NCI-H2227 treated with DMSO at 0.1 percent for 48 hours (cell line): Measurements from ENCODE around the gene FLT1.

Experiments
- DNase-seq: peaks from one replicate; lab custom pipeline; 2025; lab: John Stamatoyannopoulos, UW

Gene FLT1, protein sequence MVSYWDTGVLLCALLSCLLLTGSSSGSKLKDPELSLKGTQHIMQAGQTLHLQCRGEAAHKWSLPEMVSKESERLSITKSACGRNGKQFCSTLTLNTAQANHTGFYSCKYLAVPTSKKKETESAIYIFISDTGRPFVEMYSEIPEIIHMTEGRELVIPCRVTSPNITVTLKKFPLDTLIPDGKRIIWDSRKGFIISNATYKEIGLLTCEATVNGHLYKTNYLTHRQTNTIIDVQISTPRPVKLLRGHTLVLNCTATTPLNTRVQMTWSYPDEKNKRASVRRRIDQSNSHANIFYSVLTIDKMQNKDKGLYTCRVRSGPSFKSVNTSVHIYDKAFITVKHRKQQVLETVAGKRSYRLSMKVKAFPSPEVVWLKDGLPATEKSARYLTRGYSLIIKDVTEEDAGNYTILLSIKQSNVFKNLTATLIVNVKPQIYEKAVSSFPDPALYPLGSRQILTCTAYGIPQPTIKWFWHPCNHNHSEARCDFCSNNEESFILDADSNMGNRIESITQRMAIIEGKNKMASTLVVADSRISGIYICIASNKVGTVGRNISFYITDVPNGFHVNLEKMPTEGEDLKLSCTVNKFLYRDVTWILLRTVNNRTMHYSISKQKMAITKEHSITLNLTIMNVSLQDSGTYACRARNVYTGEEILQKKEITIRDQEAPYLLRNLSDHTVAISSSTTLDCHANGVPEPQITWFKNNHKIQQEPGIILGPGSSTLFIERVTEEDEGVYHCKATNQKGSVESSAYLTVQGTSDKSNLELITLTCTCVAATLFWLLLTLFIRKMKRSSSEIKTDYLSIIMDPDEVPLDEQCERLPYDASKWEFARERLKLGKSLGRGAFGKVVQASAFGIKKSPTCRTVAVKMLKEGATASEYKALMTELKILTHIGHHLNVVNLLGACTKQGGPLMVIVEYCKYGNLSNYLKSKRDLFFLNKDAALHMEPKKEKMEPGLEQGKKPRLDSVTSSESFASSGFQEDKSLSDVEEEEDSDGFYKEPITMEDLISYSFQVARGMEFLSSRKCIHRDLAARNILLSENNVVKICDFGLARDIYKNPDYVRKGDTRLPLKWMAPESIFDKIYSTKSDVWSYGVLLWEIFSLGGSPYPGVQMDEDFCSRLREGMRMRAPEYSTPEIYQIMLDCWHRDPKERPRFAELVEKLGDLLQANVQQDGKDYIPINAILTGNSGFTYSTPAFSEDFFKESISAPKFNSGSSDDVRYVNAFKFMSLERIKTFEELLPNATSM (N-terminal part only)

DNA sequence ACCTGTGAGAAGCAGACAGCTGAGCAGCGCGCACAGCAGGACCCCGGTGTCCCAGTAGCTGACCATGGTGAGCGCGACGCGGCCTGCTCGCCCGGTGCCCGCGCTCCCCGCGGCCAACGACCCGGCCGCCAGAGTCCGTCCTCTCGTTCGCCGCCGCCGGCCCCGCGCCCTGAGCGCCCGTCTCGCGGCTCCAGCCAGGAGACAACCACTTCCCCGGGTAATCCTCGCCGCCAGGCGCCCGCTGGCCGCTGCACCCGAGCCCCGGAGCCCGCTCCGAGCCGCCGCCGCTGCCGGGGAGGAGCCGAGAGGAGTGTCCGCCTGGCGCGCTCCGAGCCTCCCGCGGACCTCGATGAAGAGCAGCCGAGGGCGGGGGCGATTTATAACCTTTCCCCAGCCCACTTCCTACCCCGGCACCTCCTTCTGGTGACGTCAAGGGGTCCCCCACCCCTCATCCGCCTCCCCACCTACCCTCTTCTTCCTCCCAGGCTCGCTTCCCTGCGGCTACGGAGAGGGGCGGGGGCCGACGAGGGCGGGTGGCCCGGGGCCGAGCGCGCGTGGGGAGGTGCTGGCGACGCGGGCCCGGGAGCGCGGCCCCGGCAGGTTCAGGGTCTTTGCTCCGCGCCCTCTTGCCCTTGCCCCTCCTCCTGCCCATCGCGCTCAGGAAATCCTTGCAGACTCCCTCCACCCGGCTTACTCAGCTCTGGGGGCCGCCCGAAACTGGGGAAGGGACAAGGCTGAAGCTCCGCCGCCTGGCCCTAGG is at the start of gene FLT1:
Gene FLT1 (minus strand): TSS at position 351 of the 760 bp plus-strand sequence. CDS start 285 bp downstream, at position 66.
- DNase-seq = no peak

DNA sequence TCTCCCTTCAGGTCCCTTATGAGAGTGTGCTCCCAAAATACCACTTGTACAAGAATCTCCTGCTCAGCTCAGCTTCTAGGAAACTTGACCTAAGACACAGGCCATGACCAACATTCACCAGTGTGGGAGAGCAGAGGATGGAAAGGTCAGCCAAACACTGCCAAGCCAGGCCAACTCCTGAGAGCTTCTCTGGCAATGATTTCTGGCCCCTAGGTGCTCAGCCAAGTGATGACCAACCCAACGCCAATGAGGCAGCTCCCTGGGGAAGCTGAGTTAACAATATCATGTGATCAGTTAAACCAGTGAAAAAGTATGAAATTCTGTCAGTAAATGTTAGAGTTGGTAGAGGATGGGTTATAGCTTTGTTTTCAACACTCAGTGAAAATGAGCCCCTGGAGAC is 49.1 kb upstream of the FLT1 start:
- DNase-seq = no peak

DNA sequence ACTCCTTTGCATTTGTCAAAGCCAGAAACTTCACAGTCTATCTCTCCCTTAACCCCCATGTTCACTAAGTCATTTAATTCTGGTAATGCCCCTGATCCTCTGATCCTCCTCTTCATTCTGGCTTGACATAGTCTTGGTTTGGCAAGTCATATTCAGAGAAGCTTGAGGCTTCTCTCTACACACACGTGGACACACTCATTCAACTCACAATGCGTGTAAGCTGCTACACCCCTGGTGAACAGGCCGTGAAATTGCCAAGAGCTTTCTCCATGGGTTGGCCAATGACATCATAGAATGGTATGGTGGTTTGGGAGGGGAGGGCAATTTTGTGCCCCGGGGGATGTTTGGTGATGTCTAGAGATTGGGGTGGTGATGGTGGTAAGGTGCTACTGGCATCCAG is 47.9 kb upstream of the FLT1 start:
- no peak for DNase-seq

DNA sequence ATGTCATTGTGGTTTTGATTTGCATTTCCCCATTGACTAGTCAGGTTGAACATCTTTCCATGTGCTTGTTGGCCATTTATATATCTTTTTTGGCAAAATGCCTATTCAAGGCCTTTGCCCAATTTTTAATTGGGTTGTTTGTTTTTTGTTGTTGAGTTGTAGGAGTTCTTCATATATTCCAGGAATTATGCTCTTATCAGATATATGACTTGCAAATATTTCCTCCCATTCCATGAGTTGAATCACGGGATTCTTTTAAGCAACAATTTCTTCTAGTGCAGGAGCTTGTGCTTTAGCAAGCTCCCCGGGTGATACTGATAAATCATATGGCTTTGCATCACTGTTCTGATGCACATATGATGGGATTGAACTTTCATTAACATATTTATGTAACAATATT is 47.0 kb upstream of the FLT1 start:
- DNase-seq = no peak

DNA sequence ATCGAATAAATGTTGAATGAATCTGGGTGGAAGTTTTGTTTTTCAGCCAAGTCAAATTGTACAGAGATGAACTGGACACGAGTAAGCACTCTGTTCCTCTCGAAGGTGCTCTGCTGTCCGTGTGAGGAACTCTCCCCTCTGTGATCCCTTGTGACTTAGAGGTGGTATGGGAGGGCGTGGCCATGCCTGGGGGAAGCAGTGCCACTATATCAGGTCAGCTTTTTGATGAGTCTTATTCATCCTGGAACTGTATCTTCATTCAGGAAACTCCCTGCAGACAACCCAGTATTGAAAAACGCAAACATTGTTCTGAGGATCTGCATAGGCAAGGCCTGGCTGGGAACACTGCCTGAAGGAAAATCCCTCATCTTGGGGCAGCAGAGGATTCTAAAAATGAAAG is 45.7 kb upstream of the FLT1 start:
- DNase-seq = no peak

DNA sequence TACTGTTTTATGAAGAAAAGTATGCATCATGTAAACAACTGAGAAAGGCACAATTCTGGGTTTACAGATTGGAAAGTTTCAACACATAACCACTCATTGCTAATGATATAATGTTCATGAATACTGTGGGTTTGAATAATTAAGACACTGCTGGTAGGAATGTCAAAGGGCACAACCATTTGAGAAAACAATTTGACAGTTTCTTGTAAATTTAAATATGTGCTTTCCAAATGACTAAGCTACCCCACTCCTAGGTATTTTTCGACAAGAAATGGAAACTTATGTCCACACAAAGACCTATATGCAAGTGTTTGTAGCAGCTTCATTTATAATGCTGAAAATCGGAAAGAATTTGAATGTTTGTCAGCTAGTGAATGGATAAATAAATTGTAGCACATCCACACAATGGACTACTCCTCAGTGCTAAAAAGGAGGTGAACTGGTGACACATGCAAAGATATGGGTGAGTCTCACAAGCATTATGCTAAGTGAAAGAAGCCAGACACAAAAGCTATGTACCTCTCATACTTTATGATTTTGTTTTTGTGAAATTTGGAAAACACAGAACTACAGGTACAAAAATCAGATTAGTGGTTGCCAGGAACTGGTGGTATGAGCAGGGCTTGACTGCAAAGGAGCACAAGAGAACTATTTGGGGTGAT is 44.8 kb upstream of the FLT1 start:
- no peak for DNase-seq

DNA sequence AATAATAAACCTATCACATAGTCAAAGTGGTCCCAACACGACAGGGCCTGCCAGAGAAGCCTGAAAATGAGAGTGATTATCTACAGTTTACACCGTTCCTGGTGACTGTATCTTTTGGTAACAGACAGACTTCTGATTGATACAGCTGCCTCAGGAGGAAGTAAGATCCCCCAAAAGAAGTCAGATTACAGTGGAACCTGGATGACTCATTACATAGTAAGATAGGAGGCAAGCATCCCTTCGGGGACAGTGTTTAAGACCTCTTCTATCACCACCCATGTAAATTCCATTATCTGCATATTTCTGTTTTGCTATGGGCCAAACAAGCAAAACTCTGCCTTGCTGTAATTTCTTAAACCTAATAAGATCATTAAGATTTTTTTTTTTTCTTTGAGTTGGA is 44.0 kb upstream of the FLT1 start:
- DNase-seq = no peak

DNA sequence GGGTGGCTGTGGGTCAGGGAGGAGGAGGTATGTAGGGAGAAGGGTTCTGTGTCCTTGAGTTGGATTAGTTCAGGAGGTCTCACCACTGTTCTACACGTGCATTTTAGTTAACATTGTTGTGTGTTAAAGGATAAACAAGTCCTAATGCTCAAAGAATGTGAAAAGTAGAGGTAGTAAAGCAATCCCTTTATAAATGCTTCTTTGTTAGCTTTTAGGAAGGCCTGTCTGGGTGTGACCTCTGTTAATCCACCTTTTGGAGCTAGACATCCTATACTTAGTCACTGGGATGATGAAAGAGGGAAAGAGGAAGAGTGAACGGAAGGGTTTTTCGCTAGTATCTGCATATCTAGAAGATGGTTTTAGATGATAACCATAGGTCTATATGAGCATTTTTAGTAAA is 42.2 kb upstream of the FLT1 start:
- DNase-seq = no peak

DNA sequence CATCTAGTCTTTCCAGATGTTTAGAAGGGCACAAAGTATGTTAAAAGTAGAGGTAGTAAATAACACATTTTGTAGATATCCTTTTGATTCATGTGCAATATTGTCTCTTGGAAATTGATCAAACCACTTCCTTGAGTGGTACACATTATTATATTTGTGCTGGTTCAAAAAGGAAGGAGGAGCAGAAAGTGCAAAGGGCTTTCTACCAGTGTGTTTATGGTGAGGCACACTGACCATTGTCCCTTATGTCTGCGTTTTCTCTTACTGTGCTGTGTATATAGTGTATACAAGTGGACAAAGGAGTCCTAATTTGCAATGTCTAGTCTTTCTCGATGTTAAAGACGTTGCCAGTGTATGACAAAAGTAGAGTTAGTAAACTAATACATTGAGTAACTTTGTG is 41.4 kb upstream of the FLT1 start:
- DNase-seq = no peak

DNA sequence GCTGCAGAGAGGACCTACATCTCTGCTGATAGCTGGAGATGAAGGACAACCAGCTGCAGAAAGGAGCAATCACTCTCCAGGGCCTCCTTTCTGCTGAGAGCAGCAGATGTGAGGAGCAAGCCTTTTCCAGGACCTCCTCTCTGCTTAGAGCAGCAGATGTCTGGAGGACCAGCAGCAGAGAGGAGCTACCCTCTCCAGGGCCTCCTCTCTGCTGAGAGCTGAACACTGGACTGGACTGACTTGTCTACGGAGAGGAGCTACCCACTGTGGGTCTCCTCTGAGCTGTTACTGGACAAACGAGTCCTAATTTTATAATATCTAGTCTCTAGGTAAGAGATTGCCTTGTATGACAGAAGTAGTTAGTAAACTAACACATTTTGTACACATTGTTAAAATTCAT is 40.8 kb upstream of the FLT1 start:
- no peak for DNase-seq

DNA sequence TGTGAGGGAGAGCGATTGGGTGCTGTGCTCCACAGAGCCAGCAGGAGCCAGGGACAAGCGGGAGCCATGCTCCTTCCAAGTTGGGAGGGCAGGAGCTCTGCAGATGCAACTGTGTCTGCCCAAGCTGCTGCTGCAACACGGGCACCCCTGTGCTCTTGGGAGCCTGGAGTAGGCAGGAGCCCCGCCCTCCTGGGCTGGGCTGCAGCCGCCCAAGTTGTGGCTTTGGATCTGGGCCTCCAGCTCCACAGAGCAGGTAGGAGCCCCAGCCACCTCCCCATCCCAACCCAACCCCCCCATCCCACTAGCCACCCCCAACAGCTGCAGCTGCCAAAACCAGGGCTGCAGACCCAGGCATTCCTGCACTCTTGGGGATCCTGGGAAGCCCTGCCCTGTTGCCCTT is 39.9 kb upstream of the FLT1 start:
- no peak for DNase-seq

DNA sequence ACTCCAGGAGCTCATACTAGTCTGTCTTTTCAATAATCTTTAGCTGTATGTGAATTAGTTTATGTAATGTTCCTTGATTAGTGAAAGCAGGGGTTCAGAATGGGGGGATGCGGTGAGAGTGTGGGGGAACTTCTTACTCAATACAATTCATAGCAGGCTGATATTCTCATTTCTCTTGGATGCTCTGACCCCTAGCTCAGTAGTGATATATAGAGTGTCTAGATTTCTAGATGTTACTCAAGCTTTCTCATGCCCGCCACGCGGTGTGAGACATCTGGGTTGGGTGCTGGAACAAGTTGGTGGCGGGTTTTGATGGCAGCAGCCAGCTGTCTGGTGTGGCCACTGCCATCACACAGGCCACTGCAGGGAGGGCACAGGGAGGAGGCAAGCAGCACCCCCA is 39.3 kb upstream of the FLT1 start:
- DNase-seq = no peak

DNA sequence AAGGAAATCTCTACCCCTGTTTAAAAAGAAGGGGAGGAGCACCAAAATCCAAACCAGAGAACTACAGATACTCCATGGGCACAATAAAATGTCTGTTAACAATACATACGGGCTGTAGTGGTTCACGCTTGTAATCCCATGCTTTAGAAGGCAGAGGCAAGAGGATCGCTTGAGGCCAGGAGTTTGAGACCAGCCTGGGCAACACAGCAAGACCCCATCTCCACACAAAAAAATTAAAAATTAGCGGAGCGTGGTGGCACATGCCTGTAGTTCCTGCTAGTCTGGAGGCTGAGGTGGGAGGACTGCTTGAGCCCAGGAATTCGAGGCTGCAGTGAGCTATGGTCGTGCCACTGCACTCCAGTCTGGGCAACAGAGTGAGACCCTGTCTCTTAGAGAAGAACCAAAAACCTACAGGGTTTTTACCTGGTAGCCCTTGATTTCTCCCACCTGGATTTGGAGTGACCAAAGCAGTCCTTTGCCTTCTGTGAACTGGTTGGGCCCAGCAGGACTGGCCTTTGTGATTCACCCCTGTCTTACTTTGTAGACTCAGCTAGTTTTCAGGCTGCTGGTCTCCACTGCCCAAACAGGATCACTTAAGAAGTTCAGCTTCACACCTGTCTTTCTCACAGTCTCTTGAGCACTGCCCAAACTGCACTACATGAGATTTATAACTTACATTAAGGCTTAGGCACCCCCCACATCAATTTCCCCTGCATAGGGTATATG is 38.7 kb upstream of the FLT1 start:
- DNase-seq = no peak

DNA sequence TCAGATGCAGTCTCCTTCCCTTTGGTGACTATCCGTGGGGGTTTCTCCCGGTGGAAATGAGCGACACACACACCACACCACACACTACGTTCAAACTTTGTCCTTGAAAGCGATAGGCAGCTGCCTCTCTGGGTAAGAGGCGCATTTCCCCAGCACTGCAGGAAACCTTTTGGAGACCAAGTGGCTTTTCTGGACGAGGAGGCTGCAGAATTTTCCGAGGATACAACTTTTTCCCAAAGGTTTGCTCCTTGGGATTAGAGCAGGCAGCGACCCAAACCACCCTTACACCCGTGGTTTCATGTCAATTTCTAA is 38.2 kb upstream of the FLT1 start:
- no peak for DNase-seq

DNA sequence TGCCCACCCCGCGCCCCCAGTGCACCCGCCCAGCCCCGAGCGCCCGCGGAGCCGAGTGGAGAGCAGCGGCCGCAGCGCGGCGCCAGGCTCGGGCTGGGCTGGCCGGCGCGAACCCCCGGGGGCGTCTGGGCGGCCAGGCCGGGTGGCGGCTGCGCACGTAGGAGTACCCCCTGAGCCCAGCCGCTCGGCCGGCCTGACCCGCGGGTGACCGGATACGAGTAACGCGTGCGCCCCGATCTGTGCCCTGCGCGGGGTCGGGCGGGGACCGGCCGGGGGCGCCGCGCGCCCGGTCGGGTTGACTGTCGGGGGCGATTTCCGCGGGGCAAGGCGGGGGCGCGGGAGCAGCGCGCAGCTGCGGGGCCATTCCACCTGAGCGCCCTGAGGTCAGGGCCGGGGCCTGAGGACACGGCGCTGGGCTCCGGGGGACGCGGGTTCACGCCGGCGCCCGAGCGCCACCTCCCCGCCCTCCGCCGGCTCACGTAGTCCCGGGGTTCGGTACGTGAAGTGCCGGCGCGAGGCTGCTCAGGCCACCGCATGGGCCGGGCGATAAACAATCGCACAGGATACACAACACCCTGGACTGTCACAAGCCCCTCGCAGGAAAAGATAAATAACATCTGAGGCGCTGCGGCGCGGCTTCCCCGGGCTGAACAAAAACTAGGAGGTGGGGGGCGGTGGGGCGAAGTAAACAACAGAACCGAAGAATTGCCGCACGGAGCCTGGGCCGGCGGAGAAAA is 37.6 kb upstream of the FLT1 start:
- no peak for DNase-seq

DNA sequence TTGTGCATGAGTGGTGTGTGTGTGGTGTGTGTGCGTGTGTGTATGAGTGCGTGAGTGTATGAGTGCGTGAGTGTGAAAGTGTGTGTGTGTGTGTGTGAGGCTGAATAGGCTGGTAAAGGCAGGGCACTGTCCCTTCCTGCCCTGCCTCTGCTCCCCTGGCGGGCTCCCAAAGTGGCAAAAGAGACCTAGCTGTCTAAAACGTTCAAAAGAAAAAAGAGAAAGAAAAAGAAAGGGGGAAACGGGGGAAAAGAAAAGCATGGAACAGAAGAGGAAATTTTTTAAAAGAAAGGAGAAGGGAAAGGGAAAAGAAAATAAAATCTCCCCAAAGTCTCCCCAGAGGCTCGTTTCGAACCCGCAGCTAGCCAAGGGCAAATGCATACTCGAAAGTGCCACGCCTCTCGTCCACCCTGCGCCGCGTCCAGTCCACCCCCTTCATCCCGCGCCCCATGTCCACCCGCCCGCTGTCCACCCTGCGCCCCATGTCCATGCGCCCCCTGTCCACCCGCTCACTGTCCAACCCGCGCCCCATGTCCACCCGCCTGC is 37.0 kb upstream of the FLT1 start:
- DNase-seq = no peak

DNA sequence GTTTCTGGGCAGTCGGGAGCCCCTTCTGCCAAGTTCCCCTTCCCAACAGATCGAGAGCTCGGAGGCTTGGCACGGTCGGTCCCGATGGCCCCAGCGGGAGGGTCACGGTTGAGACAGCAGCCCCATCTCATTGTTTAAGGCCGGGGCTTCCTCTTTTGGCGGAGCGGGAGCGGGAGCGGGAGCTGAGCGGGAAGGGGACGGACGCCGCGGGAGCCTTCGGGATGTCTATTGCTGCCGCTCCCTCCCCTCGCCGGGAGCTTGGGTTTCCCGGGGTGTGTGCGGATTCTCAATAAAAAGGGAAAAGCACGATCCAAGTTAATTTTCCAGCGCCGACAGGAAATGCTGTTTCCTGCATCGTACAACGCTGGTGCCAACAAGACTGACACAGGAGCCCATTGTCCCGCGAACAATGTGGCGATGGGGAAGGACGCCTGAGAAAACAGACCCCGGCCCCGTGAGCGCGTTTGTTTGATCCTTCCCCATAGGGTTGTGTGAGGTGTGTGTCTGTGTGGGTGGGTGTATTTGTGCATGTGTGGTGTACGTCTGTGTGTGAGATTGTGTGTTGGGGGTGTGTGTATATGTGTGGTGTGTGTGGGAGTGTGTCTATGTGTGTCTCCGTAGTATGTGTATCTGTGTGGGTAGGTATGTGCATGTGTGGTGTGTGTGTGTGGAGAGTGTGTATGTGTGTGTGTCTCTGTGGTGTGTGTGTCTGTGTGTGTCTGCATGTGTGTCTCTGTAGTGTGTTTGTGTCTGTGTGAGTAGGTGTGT is 36.3 kb upstream of the FLT1 start:
- no peak for DNase-seq

DNA sequence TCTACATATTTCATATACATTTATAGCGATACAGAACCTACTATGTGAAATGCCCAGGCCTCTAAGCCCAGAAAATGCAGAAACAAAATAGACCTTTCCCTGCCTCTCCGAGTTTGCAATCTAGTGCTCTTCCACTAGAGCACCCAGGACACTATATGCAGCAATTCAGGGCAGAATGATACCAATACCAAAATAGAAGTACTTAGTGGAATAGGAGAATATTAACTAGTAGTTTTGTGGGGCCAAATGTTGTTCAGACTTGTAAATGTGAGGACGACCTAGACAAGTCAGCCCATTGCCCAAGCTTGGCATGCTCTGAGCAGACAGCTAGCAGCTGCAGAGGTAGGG is 35.8 kb upstream of the FLT1 start:
- DNase-seq = no peak

DNA sequence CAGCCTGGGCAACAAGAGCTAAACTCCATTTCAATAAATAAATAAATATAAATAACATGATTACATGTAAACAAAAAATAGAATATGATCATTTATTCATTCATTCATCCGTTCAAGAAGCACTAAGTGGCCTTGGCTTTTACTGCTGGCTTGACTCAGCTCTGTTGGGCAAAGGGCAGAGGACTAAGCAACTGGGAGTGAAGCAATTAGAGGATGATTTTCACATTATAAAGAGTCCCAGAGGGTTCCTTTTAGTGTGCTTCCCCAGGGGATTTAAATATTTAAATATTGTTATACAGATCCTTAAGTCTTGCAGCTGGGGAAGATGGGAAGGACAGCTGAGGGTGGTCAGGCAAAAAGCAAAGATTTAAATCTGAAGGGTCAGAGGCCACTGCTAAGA is 34.9 kb upstream of the FLT1 start:
- DNase-seq = no peak
